Body of pancreas (tissue), 4 donors: ENCODE data around the gene PCMT1.

Experiments
- CTCF ChIP-seq, 7 experiments: fragments of 450-650 bp in 4 of 7; fragments of 200-600 bp in 3 of 7; sonication (generic) in 3 of 7; IDR thresholded peaks; one replicate each; pipeline ENCODE4 v1.5.1; 2016 to 2019; ENCODE audit warnings: antibody characterized with exemption in 7 of 7
- POLR2A ChIP-seq, 3 donors: fragments of 450-650 bp; IDR thresholded peaks; one replicate each; pipeline ENCODE4 v1.6.1; 2016; ENCODE audit warnings: antibody characterized with exemption in 3 of 3, mild to moderate bottlenecking in 2 of 3

DNA sequence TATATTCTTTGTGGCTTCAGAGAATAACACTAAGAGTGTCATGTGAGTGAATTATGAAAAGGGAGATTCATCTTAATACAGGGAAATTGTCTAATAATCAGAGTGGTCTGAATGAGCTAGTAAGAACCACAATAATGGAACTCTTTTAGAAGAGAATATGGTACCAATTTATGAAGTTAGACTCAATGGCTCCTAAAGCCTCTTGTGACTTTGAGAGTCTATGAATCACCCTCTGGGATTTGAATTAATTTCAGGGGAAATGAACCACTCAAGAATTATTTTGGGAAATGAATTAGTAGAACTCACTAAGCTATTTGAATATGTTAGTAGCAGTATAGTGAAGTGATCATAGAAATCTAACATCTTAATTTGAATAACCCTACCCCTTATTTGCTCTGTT, 14.3 kb downstream of the PCMT1 start:
- TF ChIP-seq CTCF (IDR thresholded peaks at IDR 0.05), result no peak
- no peak for TF ChIP-seq POLR2A (IDR thresholded peaks at IDR 0.05)
